GM21423 (cell line): ENCODE data around the gene LGALS9.
"Not testable (repeated sequence)": the region's sequence is repeated elsewhere in the genome, so short reads cannot be mapped to it uniquely, and the experiment has no call there.

Experiments used
- ATAC-seq: cut with Tn5 transposase; IDR thresholded peaks from one replicate; pipeline ENCODE4 v1.9.1; 2021; ENCODE audit warnings: mild to moderate bottlenecking, moderate library complexity; ENCODE audit not compliant: unreplicated experiment

LGALS9 gene

DNA sequence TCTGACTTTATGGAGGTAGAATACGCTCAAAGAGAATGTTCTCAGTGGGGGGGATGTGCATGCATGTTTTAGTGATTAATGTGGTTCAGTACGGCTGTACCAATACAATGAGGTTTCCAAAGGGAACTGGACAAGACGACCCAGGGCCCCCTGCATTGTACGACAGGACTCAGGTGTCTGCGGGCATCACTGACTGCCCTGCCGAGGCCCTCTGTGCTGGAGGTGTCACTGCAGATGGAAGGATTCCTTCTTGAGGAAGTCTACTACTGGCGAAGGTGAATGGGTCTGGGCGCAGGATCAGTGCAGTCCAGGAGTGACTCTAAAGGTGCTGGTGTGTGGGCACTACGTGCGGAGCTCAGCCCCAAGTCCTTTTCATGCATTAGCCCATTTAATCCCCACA, 3.5 kb upstream of the LGALS9 start:
- no peak for ATAC-seq

DNA sequence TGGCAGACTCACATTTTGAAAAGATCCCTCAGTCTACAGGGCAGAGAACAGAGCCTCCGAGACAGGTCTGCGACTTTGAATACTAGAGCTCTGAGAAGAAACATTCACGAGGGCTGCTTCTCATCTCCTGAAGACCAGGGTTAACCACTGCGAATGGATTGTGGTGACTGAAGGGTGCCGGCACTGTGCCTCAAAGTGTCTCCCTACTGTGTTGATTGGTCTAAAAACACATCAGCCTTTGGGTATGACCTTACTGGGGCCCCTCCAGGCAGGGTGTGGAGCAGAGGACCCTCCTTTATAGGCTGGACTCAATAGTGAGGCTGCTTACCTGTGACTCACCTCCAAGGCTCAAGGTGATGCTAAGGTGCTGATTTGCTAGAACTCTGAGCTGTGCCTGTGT, 2.6 kb upstream of the LGALS9 start:
- no peak for ATAC-seq

DNA sequence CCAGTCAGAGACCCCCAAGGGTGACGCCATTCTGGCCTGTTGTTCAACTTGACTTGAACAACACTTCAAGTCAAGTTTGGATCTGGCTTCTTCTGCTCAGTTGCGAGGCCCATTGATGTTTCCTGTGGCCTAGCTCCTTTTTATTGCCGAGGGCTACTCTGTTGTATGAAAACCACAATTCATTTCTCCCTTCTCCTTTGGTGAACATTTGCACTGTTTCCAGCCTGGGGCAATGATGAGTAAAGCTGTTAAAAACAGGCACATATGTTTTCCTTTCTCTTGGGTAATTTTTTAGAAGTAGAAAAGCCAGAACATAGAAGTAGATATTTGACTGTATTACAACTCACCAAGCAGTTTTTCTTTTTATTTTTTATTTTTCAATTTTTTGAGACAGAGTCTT, 1.7 kb upstream of the LGALS9 start:
- not testable (repeated sequence) for ATAC-seq

DNA sequence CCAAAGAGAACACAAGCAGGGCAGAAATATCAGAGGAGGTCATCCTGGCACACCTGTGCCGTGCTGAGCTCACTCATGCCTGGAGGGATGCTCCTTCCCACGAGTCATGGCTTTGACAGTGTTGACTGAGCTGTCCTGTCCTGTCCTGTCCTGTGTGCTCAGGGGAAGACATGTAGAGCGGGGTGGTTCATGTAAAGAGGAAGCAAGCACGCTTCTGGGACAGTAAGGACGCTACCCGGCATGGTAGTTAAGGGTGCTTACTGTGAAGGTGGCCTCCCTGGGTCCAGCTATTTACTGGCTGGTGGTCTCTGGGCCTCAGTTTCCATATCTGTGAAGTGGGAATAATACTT, 398 bp downstream of the LGALS9 start:
- ATAC-seq, result peak; percentile 40

DNA sequence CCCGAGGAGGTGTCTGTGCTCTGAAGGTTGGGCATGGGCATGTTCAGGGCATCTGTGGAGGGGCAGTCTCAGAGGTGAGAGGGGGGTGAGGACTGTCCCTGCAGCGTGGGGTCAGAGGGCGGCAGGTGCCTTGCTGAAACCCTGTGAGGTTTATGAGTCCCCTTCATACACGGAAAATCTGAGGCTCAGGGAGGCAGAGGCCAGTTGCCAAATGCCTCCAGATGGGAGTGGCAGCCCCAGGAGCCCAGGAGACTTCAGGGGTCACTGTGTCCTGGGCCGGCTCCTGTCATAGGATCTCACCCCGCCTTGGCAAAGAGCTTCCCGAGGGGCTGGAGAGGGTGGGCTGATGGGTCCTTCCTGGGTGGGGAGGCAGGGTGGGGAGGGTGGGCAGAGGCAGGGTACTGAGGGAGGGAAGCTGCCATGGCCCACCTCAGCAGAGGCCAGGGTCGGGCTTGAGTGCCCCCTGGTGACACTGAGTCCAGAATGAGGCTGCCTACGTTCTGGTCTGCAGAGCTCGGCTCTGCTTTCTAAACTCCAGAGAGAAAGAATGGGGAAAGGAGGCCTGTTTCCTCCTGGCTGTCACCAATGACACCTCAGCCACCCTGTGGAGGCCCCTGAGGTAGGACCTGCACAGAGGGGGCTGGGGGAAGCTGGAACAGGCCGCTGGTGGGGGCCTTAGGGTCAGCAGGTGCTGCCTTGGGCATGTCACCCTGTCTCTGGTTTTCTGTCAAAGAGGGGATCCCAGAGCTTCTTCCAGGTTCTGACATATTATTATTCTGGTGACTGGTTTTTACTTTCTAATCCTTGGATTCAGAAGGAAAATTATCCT, 1.1 kb downstream of the LGALS9 start:
- no peak for ATAC-seq

DNA sequence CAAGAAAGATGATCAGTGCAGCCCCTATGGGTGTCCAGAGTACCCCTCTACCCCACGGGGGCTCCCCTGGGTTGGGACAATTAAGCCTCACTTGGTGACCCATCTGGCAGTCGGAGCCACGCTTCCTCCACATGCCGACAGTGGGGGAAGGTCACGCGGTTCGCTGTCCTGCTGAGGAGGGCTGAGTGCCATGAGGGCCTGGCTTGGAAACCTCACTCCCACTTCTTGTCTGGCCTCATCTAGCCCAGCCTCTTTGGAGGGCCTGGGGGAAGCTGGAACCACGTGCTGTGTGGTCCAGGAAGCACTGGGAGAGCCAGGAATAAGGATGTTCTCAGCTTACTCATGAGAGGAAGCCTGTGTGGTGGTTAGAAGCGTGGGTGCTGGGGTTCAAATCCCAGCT, 1.8 kb downstream of the LGALS9 start:
- not testable (repeated sequence) for ATAC-seq

- ATAC-seq, result no peak
Measured at GRCh38 chr17:27633312-27634025, 2.5 kb downstream of the LGALS9 start.

- no peak for ATAC-seq
Measured at GRCh38 chr17:27634026-27634335, 3.0 kb downstream of the LGALS9 start.

DNA sequence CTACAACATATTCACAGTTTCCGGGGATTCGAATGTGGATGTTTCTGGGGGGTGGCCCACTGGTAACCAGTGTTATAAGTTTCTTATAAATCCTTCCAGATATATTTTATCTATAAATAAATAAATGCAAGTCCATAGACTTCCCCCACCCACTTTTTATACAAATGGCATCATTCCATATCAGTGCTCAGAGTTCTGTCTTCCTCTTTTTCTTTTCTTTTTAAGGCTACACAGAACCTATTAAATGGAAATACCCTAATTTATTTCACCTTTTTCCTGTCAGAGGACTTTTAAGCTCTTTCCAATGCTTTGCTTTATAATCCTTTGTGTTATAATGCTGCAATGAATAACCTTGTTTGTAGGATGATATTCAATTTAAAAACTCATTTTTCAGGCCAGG, 3.8 kb downstream of the LGALS9 start:
- ATAC-seq, result no peak

DNA sequence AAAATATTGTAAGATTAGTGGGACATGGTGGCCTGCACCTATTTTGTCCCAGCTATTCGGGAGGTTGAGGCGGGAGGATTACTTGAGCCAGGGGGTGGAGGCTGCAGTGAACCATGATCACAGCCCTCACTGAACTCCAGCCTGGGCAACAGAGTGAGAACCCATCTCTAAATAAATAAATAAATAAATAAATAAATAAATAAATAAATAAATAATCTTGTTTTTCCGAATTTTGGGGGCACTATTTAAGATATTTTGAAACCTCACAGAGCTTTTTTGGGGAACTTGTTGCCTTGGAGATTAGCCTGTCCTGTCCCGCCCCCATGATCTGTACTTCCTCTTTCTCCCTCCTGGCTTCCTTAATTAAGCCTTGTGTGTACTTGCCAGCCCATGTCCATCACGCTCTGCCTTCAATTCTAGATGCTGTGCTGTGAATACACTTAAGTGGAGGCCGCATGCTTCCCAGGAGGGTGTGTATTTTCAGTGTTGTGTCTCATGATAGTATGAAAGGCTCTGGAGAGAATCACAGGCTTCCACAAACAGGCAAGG, 4.4 kb downstream of the LGALS9 start:
- ATAC-seq, result no peak

DNA sequence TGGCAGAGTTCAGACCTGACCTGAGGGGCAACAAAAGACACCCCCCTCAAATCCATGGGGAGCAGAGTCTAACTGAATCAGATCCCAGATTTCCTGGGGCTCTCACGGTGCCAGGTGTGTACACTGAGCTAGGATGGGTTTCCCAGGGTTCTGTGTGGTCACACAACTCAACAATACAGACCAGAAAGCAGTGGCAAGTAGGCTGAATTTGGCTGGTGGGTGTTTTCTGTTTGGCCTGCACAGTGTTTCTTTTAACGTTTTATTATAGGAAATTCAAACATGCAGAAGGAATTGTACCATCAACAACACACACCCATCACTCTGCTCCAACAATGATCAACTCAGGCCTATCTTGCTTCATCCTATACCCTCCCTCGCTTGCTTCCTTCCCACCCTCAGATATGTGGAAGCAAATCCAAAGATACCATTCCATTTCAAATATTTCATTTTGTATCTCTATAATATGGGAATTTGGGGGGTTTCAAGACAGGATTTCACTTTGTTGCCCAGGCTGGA, 5.1 kb downstream of the LGALS9 start:
- not testable (repeated sequence) for ATAC-seq

GRCh38 chr17:27637818-27638217, 6.8 kb downstream of the LGALS9 start:
- not testable (repeated sequence) for ATAC-seq

DNA sequence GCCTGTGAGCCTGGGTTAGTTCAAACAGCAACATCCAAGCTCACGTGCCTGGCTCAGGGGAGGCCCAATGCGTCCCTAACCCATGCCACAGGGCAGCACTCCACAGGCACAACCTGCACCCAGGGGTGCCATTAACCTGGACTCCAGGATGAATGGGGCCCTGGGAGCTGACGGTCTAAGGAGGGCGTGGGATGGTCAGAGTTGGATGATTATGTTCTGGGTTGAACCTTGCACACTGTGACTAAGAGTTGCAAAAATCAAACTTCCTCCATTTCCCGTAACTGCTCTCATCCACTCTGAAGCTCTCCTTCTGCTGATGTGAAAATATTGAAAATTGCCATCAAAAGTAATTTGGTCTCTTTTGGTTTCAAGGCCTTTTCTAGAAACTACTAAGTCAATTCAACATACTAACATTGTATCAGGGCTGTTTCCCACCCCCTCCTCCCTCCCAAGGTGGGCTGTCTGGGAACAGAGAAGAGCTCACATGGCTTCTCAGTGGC, 7.5 kb downstream of the LGALS9 start:
- ATAC-seq, result not testable (repeated sequence)

DNA sequence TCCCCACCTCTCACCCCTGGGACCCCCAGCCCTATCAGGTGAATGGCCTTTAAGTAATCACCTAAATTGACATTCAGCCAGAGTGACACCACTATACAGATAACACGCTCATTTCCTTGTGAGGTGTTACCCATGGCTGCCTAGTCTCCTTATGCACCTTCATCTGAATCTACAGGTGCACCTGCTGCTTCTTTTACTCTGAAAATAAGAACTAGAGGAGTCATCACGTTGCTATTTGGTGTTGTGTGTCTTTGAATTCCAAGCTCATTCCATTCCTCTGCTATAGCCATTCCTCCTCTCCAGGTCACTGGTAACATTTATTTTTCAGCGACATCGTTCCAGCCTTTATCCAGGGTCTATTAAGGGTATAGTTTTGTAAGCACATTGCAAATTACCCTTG, 9.8 kb downstream of the LGALS9 start:
- ATAC-seq, result no peak

DNA sequence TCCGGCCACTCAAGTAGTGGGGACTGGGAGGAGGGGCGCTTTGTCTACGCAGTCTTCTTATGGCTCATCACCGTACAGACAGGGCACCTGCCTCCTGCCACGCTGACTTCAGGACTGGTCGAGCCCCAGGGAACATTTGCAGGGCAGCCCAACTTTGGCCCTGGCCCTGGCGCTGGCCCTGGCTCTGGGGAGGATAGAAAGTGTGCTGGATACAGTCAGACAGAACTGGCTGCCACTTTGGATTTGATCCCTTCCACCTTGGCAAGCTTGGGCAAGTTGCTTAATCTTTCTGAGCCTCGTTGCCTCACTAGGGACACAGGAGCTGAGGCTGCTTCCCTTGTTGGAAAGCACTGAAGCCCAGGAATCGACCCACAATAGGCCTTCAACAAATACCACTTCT, 13.6 kb downstream of the LGALS9 start:
- ATAC-seq, result no peak

GRCh38 chr17:27645621-27646020, 14.6 kb downstream of the LGALS9 start:
- not testable (repeated sequence) for ATAC-seq

GRCh38 chr17:27646232-27646631, 15.2 kb downstream of the LGALS9 start:
- no peak for ATAC-seq

GRCh38 chr17:27647765-27648164, 16.8 kb downstream of the LGALS9 start:
- ATAC-seq, result no peak

DNA sequence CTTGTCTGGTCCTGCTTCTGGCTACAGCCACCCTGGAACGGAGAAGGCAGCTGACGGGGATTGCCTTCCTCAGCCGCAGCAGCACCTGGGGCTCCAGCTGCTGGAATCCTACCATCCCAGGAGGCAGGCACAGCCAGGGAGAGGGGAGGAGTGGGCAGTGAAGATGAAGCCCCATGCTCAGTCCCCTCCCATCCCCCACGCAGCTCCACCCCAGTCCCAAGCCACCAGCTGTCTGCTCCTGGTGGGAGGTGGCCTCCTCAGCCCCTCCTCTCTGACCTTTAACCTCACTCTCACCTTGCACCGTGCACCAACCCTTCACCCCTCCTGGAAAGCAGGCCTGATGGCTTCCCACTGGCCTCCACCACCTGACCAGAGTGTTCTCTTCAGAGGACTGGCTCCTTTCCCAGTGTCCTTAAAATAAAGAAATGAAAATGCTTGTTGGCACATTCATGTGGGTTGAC, 18.2 kb downstream of the LGALS9 start:
- not testable (repeated sequence) for ATAC-seq

- no peak for ATAC-seq
Measured at GRCh38 chr17:27649929-27650328, 18.9 kb downstream of the LGALS9 start.

GRCh38 chr17:27650836-27651235, 19.8 kb downstream of the LGALS9 start:
- no peak for ATAC-seq
